ENCODE measurements around the gene ARHGAP40.

The ARHGAP40 gene

GRCh38 chr20:38629979-38630378 is 28.4 kb downstream of the ARHGAP40 start:
- Histone ChIP-seq H4K20me1 (ENCODE audit: insufficient read depth, low read length) (no peaks in the 10 kb centered on the region), H3K27me3 (ENCODE audit: insufficient read depth, low read length, poor library complexity) (no peaks in the 10 kb centered on the region), H3K27ac (ENCODE audit: low read length) (no peak overlapping the region), H3K9ac (ENCODE audit: low read depth, low read length) (no peak overlapping the region), H3K4me2 (ENCODE audit: insufficient read depth, low read length) (no peak overlapping the region), H3K9me3 (ENCODE audit: insufficient read depth, low read length, severe bottlenecking) (no peaks in the 10 kb centered on the region), H3K4me1 (ENCODE audit: insufficient read depth, low read length) (no peaks in the 10 kb centered on the region), H2AFZ (ENCODE audit: low read depth, low read length) (no peak overlapping the region), H3K4me3 (ENCODE audit: low read depth in 1 of 2, low read length in 2 of 2) (no peak overlapping the region), H3K36me3 (ENCODE audit: insufficient read depth, low read length) (no peaks in the 10 kb centered on the region), H3K79me2 (ENCODE audit: insufficient read depth, low read length) (no peaks in the 10 kb centered on the region)
- TF ChIP-seq CTCF (IDR thresholded peaks at IDR 0.05; ENCODE audit: borderline replicate concordance, extremely low read depth, low read length, poor library complexity, severe bottlenecking): no peak
- no peak for TF ChIP-seq EZH2 (IDR thresholded peaks at IDR 0.05; ENCODE audit: borderline replicate concordance, low read depth, low read length, severe bottlenecking)
- no peak for DNase-seq
- ATAC-seq (ENCODE audit: insufficient read depth, low read depth): no peak

GRCh38 chr20:38630727-38631126 is 29.1 kb downstream of the ARHGAP40 start:
- Histone ChIP-seq H3K79me2 (ENCODE audit: insufficient read depth, low read length) (no peaks in the 10 kb centered on the region), H2AFZ (ENCODE audit: low read depth, low read length) (no peak overlapping the region), H3K4me2 (ENCODE audit: insufficient read depth, low read length) (no peak overlapping the region), H4K20me1 (ENCODE audit: insufficient read depth, low read length) (no peaks in the 10 kb centered on the region), H3K9ac (ENCODE audit: low read depth, low read length) (no peak overlapping the region), H3K27ac (ENCODE audit: low read length) (no peak overlapping the region), H3K4me1 (ENCODE audit: insufficient read depth, low read length) (no peaks in the 10 kb centered on the region), H3K9me3 (ENCODE audit: insufficient read depth, low read length, severe bottlenecking) (no peaks in the 10 kb centered on the region), H3K27me3 (ENCODE audit: insufficient read depth, low read length, poor library complexity) (no peaks in the 10 kb centered on the region), H3K36me3 (ENCODE audit: insufficient read depth, low read length) (no peaks in the 10 kb centered on the region), H3K4me3 (ENCODE audit: low read depth in 1 of 2, low read length in 2 of 2) (no peak overlapping the region)
- DNase-seq (no peak), ATAC-seq (ENCODE audit: insufficient read depth, low read depth) (no peak)
- no peak for TF ChIP-seq CTCF (IDR thresholded peaks at IDR 0.05; ENCODE audit: borderline replicate concordance, extremely low read depth, low read length, poor library complexity, severe bottlenecking)
- no peak for TF ChIP-seq EZH2 (IDR thresholded peaks at IDR 0.05; ENCODE audit: borderline replicate concordance, low read depth, low read length, severe bottlenecking)

DNA sequence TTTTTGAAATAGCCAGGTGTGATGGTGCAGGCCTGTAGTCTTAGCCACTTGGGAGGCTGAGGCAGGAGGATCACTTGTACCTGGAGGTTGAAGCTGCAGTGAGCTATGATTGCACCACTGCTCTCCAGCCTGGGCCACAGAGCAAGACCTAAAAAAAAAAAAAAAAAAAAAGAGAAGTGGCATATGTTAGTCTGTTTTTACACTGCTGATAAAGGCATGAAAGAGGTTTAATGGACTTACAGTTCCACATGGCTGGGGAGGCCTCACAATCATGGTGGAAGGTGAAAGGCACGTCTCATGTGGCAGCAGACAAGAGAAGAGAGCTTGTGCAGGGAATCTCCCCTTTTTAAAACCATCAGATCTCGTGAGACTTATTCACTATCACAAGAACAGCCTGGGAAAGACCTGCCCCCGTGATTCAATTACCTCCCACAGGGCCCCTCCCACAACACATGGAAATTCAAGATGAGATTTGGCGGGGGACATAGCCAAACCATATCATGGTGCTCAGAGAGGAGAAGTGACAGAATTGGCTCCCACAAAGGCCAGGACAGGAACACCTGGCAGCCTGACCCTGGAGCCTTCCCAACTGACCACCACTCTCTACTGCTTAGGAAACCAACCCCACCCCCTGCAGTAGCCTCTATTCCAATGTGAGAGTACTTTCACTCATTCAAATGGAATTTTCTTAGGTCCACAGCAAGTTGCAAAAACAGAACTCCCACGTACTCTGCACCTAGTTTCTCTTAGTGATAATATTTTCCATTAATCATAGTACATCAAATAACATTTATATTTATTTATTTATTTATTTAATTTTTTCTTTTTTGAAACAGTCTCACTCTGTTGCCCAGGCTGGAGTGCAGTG is 29.8 kb downstream of the ARHGAP40 start:
- H3K27me3 ChIP-seq (ENCODE audit: insufficient read depth, low read length, poor library complexity): no peaks in the 10 kb centered on the region
- no peaks in the 10 kb centered on the region for H3K9me3 ChIP-seq (ENCODE audit: insufficient read depth, low read length, severe bottlenecking)
- H3K79me2 ChIP-seq (ENCODE audit: insufficient read depth, low read length): no peaks in the 10 kb centered on the region
- no peak overlapping the region for H3K4me2 ChIP-seq (ENCODE audit: insufficient read depth, low read length)
- no peaks in the 10 kb centered on the region for H3K4me1 ChIP-seq (ENCODE audit: insufficient read depth, low read length)
- ATAC-seq (ENCODE audit: insufficient read depth, low read depth): no peak
- no peaks in the 10 kb centered on the region for H3K36me3 ChIP-seq (ENCODE audit: insufficient read depth, low read length)
- H2AFZ ChIP-seq (ENCODE audit: low read depth, low read length): no peak overlapping the region
- H4K20me1 ChIP-seq (ENCODE audit: insufficient read depth, low read length): no peaks in the 10 kb centered on the region
- DNase-seq: no peak
- H3K27ac ChIP-seq (ENCODE audit: low read length): no peak overlapping the region
- H3K4me3 ChIP-seq (ENCODE audit: low read depth in 1 of 2, low read length in 2 of 2): no peak overlapping the region
- no peak overlapping the region for H3K9ac ChIP-seq (ENCODE audit: low read depth, low read length)
- TF ChIP-seq EZH2 (IDR thresholded peaks at IDR 0.05; ENCODE audit: borderline replicate concordance, low read depth, low read length, severe bottlenecking) (no peak), CTCF (IDR thresholded peaks at IDR 0.05; ENCODE audit: borderline replicate concordance, extremely low read depth, low read length, poor library complexity, severe bottlenecking) (no peak)
